Neural cell (in vitro differentiated cells): ENCODE data around the gene PAK2. TPM values are rescaled to one million over a fixed set of nuclear protein-coding genes. Genes with fewer than 3 reads are reported as not detected.

Experiments
- H2AFZ ChIP-seq: fragments of 200-600, 300-800 bp; sonication (generic), shearing (Covaris generic); 2 replicates; pipeline ENCODE4 v1.6.0; 2014; ENCODE audit warnings: low read depth, mild to moderate bottlenecking, antibody characterized with exemption, low read length, moderate library complexity
- H3F3A ChIP-seq: fragments of 200-600 bp; shearing (Covaris generic); 2 replicates; pipeline ENCODE4 v1.6.1; 2016; ENCODE audit warnings: mild to moderate bottlenecking, moderate library complexity, mixed read lengths, antibody characterized with exemption, low read length; ENCODE audit not compliant: insufficient read depth, poor library complexity, severe bottlenecking
- H3K27ac ChIP-seq: fragments of 200-600, 300-800 bp; sonication (generic), shearing (Covaris generic); 2 replicates; pipeline ENCODE4 v1.5.1; 2014; ENCODE audit warnings: mild to moderate bottlenecking, low read length, moderate library complexity
- H3K27me3 ChIP-seq: fragments of 300-800, 200-600 bp; sonication (generic), shearing (Covaris generic); 2 replicates; pipeline ENCODE4 v1.6.0; 2014; ENCODE audit warnings: mild to moderate bottlenecking, low read depth, low read length, moderate library complexity; ENCODE audit not compliant: insufficient read depth
- H3K36me3 ChIP-seq: fragments of 300-800, 200-600 bp; sonication (generic), shearing (Covaris generic); 2 replicates; pipeline ENCODE4 v1.5.1; 2014; ENCODE audit warnings: mild to moderate bottlenecking, antibody characterized with exemption, low read length, moderate library complexity; ENCODE audit not compliant: insufficient read depth
- H3K4me2 ChIP-seq: fragments of 300-800, 200-600 bp; sonication (generic), shearing (Covaris generic); 2 replicates; pipeline ENCODE4 v1.6.0; 2014; ENCODE audit warnings: mild to moderate bottlenecking, low read length
- H3K4me3 ChIP-seq: fragments of 300-800, 200-600 bp; sonication (generic), shearing (Covaris generic); 2 replicates; pipeline ENCODE4 v1.5.1; 2014; ENCODE audit warnings: mild to moderate bottlenecking, low read length, moderate library complexity
- H3K79me2 ChIP-seq: fragments of 200-600 bp; shearing (Covaris generic); replicated peaks from 2 replicates; pipeline ENCODE4 v1.6.0; 2014; ENCODE audit warnings: mild to moderate bottlenecking, low read length, moderate library complexity; ENCODE audit not compliant: insufficient read depth
- H3K9ac ChIP-seq: fragments of 300-800, 200-600 bp; sonication (generic), shearing (Covaris generic); 2 replicates; pipeline ENCODE4 v1.6.1; 2016; ENCODE audit warnings: mild to moderate bottlenecking, low read length, mixed read lengths
- H3K9me2 ChIP-seq: fragments of 200-600 bp; shearing (Covaris generic); 2 replicates; pipeline ENCODE4 v1.6.1; 2016; ENCODE audit warnings: mild to moderate bottlenecking, low read length, mixed read lengths; ENCODE audit not compliant: insufficient read depth
- H3K9me3 ChIP-seq: fragments of 200-600, 300-800 bp; sonication (generic), shearing (Covaris generic); 2 replicates; pipeline ENCODE4 v1.6.1; 2016; ENCODE audit warnings: mild to moderate bottlenecking, mixed run types, low read length, moderate library complexity, mixed read lengths
- H4K20me1 ChIP-seq: fragments of 200-600 bp; shearing (Covaris generic); 2 replicates; pipeline ENCODE4 v1.6.1; 2016; ENCODE audit warnings: mild to moderate bottlenecking, mixed run types; ENCODE audit not compliant: insufficient read depth
- EP300 ChIP-seq: fragments of 450-650 bp; conservative IDR thresholded peaks from 2 replicates; pipeline ENCODE4 v1.6.1; 2014; ENCODE audit warnings: antibody characterized with exemption, mild to moderate bottlenecking, moderate library complexity; ENCODE audit not compliant: poor library complexity, severe bottlenecking
- EZH2 ChIP-seq: fragments of 200-600, 300-800 bp; shearing (Covaris generic), sonication (generic); IDR thresholded peaks from 2 replicates; pipeline ENCODE4 v1.6.1; 2014; ENCODE audit warnings: antibody characterized with exemption, low read length, borderline replicate concordance, mild to moderate bottlenecking; ENCODE audit not compliant: insufficient read depth, poor library complexity, severe bottlenecking
- MXI1 ChIP-seq: fragments of 450-650 bp; conservative IDR thresholded peaks from 2 replicates; pipeline ENCODE4 v1.6.1; 2014; ENCODE audit warnings: antibody characterized with exemption, mild to moderate bottlenecking; ENCODE audit not compliant: poor library complexity, severe bottlenecking
- POLR2AphosphoS5 ChIP-seq: IDR thresholded peaks from 2 replicates; pipeline ENCODE4 v1.6.1; 2012
- RAD21 ChIP-seq: fragments of 450-650 bp; conservative IDR thresholded peaks from 2 replicates; pipeline ENCODE4 v1.6.1; 2014; ENCODE audit warnings: antibody characterized with exemption, mild to moderate bottlenecking, moderate library complexity
- SMC3 ChIP-seq: fragments of 450-650 bp; conservative IDR thresholded peaks from 2 replicates; pipeline ENCODE4 v1.6.1; 2014; ENCODE audit warnings: antibody characterized with exemption, mild to moderate bottlenecking, moderate library complexity; ENCODE audit not compliant: poor library complexity
- TAF1 ChIP-seq: IDR thresholded peaks from 2 replicates; pipeline ENCODE4 v1.6.1; 2012; ENCODE audit warnings: low read depth
- polyA plus RNA-seq: library from polyadenylated mRNA; depleted of rRNA; stranded (reverse); fragments of >200 nt; gene quantifications from 2 replicates; pipeline ENCODE4 v1.2.3, GENCODE V29; 2014
- TF ChIP-seq, protein P1 (sequence below): fragments of 450-650 bp; IDR thresholded peaks from 2 replicates; pipeline ENCODE4 v1.5.1; 2014; ENCODE audit warnings: antibody characterized with exemption, mild to moderate bottlenecking, moderate library complexity; ENCODE audit not compliant: poor library complexity, severe bottlenecking
- TF ChIP-seq, protein P2 (sequence below): IDR thresholded peaks from 2 replicates; pipeline ENCODE4 v1.6.1; 2012; ENCODE audit warnings: borderline replicate concordance

The PAK2 gene
- polyA plus RNA-seq, 1 donor from 2014 or later = 40.3 TPM

DNA sequence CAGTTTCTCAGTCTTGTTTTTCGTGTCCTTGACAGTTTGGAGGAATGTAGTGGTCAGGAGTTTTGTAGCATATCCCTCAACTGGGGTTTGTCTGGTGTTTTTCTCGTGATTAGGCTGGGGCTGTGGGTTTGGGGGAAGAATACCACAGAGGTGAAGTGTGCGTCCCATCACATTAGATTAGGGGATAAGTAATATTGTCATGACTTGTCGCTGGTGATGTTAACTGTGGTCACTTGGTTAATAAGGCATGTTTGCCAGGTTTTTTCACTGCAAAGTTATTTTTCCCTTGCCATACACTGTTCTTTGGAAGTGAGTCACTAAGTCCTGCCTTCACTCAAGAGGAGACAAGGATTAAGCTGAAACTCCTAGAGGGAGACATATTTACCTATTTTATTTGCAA, 39.1 kb downstream of the PAK2 start:
- Histone ChIP-seq H3K9me2 (no peaks in the 10 kb centered on the region), H3K9me3 (no peaks in the 10 kb centered on the region), H4K20me1 (no peaks in the 10 kb centered on the region), H3K4me2 (no peak overlapping the region), H3K27ac (no peak overlapping the region), H3K36me3 (no peaks in the 10 kb centered on the region), H2AFZ (no peak overlapping the region), H3K4me3 (no peak overlapping the region), H3K79me2 (peaks cover 42% of the 10 kb centered on the region), H3F3A (no peaks in the 10 kb centered on the region), H3K27me3 (no peaks in the 10 kb centered on the region), H3K9ac (no peak overlapping the region)
- no peak for TF ChIP-seq POLR2AphosphoS5
- TF ChIP-seq RAD21 = no peak

DNA sequence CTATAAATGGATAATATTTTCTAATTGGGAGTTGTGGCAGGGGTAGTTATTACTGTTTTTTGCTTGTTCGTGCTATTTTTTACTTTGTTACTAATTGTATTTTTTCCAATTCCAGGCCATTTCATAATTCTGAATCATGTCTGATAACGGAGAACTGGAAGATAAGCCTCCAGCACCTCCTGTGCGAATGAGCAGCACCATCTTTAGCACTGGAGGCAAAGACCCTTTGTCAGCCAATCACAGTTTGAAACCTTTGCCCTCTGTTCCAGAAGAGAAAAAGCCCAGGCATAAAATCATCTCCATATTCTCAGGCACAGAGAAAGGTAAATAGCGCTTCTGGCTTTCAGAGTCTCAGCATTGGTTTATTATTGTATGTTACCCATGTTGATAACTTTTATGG, 42.9 kb downstream of the PAK2 start:
- H3F3A ChIP-seq = no peaks in the 10 kb centered on the region
- no peaks in the 10 kb centered on the region for H3K9me3 ChIP-seq
- no peaks in the 10 kb centered on the region for H3K27me3 ChIP-seq
- H3K4me3 ChIP-seq = no peak overlapping the region
- no peaks in the 10 kb centered on the region for H4K20me1 ChIP-seq
- H2AFZ ChIP-seq = no peak overlapping the region
- H3K79me2 ChIP-seq = peaks cover 22% of the 10 kb centered on the region
- H3K9ac ChIP-seq = no peak overlapping the region
- H3K27ac ChIP-seq = no peak overlapping the region
- H3K4me2 ChIP-seq = no peak overlapping the region
- TF ChIP-seq MXI1 (no peak), EP300 (no peak), EZH2 (no peak), SMC3 (no peak)
- TF ChIP-seq, protein P1, sequence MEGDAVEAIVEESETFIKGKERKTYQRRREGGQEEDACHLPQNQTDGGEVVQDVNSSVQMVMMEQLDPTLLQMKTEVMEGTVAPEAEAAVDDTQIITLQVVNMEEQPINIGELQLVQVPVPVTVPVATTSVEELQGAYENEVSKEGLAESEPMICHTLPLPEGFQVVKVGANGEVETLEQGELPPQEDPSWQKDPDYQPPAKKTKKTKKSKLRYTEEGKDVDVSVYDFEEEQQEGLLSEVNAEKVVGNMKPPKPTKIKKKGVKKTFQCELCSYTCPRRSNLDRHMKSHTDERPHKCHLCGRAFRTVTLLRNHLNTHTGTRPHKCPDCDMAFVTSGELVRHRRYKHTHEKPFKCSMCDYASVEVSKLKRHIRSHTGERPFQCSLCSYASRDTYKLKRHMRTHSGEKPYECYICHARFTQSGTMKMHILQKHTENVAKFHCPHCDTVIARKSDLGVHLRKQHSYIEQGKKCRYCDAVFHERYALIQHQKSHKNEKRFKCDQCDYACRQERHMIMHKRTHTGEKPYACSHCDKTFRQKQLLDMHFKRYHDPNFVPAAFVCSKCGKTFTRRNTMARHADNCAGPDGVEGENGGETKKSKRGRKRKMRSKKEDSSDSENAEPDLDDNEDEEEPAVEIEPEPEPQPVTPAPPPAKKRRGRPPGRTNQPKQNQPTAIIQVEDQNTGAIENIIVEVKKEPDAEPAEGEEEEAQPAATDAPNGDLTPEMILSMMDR = no peak
- H3K36me3 ChIP-seq = no peaks in the 10 kb centered on the region
- no peaks in the 10 kb centered on the region for H3K9me2 ChIP-seq

DNA sequence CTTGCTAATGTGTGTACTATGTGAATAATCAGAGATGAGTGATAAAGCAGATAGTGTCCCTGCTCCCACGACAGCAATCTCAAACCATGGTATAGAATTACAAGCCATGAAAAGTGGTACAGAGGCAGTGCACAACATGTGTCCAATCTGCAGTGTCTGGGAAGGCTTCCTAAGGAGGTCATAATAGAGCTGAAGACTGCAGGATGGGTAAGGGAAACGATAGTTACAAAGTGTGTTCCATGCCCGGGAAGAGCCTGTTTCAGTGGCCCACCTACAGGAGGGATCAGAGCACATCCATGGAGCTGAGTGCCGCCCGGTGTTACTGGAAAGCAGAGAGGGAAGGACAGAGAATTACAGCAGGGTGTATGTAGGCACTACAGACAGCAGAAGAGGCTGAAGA, 48.9 kb downstream of the PAK2 start:
- peak overlapping the region; percentile 2 for H3K27ac ChIP-seq
- no peaks in the 10 kb centered on the region for H3K9me3 ChIP-seq
- H3K36me3 ChIP-seq = no peaks in the 10 kb centered on the region
- H4K20me1 ChIP-seq = no peaks in the 10 kb centered on the region
- H3K4me2 ChIP-seq = no peak overlapping the region
- H3K79me2 ChIP-seq = peaks cover 15% of the 10 kb centered on the region
- H3K9ac ChIP-seq = no peak overlapping the region
- H3K9me2 ChIP-seq = no peaks in the 10 kb centered on the region
- no peaks in the 10 kb centered on the region for H3K27me3 ChIP-seq
- no peaks in the 10 kb centered on the region for H3F3A ChIP-seq
- TF ChIP-seq EP300 (no peak), POLR2AphosphoS5 (peak; percentile 26), MXI1 (no peak), TAF1 (no peak)
- no peak overlapping the region for H2AFZ ChIP-seq
- H3K4me3 ChIP-seq = no peak overlapping the region

DNA sequence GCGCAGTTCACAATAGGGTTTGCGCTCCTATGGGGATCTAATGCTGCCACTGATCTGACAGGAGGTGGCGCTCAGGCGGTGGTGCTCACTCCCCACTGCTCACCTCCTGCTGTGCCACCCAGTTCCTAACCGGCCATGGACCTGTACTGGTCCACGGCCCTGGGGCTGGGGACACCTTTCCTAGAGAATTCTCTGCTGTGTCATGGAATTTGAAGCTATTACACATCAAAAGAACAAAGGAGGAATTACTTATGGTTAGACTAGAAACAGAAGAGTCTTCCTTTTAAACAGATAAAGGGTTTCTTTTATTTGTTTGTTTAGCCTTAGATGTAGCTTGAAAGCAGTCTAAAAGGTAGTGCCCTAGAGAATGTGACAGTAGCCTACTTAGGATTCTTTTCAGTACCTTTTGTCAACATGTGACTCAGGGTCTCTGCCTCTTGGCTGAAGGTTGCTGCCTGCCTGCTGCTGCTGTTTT, 50.3 kb downstream of the PAK2 start:
- H3K36me3 ChIP-seq = peaks cover 7% of the 10 kb centered on the region
- no peaks in the 10 kb centered on the region for H3K27me3 ChIP-seq
- H2AFZ ChIP-seq = no peak overlapping the region
- no peaks in the 10 kb centered on the region for H4K20me1 ChIP-seq
- H3K27ac ChIP-seq = no peak overlapping the region
- no peak overlapping the region for H3K4me2 ChIP-seq
- no peak overlapping the region for H3K4me3 ChIP-seq
- H3F3A ChIP-seq = no peaks in the 10 kb centered on the region
- no peak overlapping the region for H3K9ac ChIP-seq
- peaks cover 15% of the 10 kb centered on the region for H3K79me2 ChIP-seq
- TF ChIP-seq, protein P2, sequence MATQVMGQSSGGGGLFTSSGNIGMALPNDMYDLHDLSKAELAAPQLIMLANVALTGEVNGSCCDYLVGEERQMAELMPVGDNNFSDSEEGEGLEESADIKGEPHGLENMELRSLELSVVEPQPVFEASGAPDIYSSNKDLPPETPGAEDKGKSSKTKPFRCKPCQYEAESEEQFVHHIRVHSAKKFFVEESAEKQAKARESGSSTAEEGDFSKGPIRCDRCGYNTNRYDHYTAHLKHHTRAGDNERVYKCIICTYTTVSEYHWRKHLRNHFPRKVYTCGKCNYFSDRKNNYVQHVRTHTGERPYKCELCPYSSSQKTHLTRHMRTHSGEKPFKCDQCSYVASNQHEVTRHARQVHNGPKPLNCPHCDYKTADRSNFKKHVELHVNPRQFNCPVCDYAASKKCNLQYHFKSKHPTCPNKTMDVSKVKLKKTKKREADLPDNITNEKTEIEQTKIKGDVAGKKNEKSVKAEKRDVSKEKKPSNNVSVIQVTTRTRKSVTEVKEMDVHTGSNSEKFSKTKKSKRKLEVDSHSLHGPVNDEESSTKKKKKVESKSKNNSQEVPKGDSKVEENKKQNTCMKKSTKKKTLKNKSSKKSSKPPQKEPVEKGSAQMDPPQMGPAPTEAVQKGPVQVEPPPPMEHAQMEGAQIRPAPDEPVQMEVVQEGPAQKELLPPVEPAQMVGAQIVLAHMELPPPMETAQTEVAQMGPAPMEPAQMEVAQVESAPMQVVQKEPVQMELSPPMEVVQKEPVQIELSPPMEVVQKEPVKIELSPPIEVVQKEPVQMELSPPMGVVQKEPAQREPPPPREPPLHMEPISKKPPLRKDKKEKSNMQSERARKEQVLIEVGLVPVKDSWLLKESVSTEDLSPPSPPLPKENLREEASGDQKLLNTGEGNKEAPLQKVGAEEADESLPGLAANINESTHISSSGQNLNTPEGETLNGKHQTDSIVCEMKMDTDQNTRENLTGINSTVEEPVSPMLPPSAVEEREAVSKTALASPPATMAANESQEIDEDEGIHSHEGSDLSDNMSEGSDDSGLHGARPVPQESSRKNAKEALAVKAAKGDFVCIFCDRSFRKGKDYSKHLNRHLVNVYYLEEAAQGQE = no peak
- no peaks in the 10 kb centered on the region for H3K9me2 ChIP-seq
- H3K9me3 ChIP-seq = no peaks in the 10 kb centered on the region
